Common myeloid progenitor, CD34-positive (primary cell): Measurements from ENCODE around the gene TAF1C.
A peak's percentile ranks its signal among the peaks of the same experiment; 100 is the strongest.

Source experiments
- CTCF ChIA-PET: fragments of 350-600 bp; sonication (Branson Sonifier 250); formaldehyde crosslinking; loops from one replicate; lab custom pipeline; 2021; ENCODE audit warnings: antibody characterized with exemption; lab: Charles Lee
- POLR2A ChIA-PET: fragments of 350-600 bp; sonication (Branson Sonifier 250); formaldehyde crosslinking; loops from one replicate; lab custom pipeline; 2021; ENCODE audit warnings: antibody characterized with exemption; lab: Charles Lee
- DNase-seq, 3 donors: peaks; one replicate each; pipeline versions ENCODE4 v3.0.0 to v3.0.0-alpha.2; 2013
- H3K27ac ChIP-seq, 2 experiments: 1 replicate in 1 of 2; 2 replicates in 1 of 2; pipeline ENCODE4 v1.7.0; 2013; ENCODE audit warnings: inconsistent platforms in 2 of 2, low read length in 2 of 2, mild to moderate bottlenecking in 2 of 2, low read depth in 1 of 2, moderate library complexity in 1 of 2; ENCODE audit not compliant: severe bottlenecking in 2 of 2, insufficient read depth in 1 of 2, poor library complexity in 1 of 2
- H3K27me3 ChIP-seq, 5 experiments: replicated peaks in 2 of 5; 1 replicate in 3 of 5; 2 replicates in 2 of 5; pipeline versions ENCODE4 v1.6.1 to v1.7.0; 2013; ENCODE audit warnings: low read length in 4 of 5, mild to moderate bottlenecking in 2 of 5, moderate library complexity in 2 of 5, inconsistent platforms in 1 of 5; ENCODE audit not compliant: insufficient read depth in 5 of 5, control insufficient read depth in 4 of 5
- H3K36me3 ChIP-seq, 4 experiments: 1 replicate in 2 of 4; 2 replicates in 2 of 4; pipeline versions ENCODE4 v1.6.1 to v1.7.0; 2013; ENCODE audit warnings: low read length in 3 of 4, control low read depth in 1 of 4, mild to moderate bottlenecking in 1 of 4; ENCODE audit not compliant: control insufficient read depth in 4 of 4, insufficient read depth in 4 of 4
- H3K4me1 ChIP-seq, 4 experiments: 1 replicate in 3 of 4; 2 replicates in 1 of 4; pipeline versions ENCODE4 v1.6.1 to v1.7.1; 2013; ENCODE audit warnings: low read length in 3 of 4, mild to moderate bottlenecking in 3 of 4, control low read depth in 1 of 4, inconsistent platforms in 1 of 4, moderate library complexity in 1 of 4; ENCODE audit not compliant: control insufficient read depth in 4 of 4, insufficient read depth in 4 of 4; ENCODE audit errors: control extremely low read depth in 1 of 4
- H3K4me3 ChIP-seq, 7 experiments: 1 replicate in 4 of 7; 2 replicates in 3 of 7; pipeline versions ENCODE4 v1.5.1 to v1.7.0; 2013; ENCODE audit warnings: mild to moderate bottlenecking in 7 of 7, low read length in 6 of 7, moderate library complexity in 6 of 7, inconsistent platforms in 2 of 7, low read depth in 2 of 7, control low read depth in 1 of 7; ENCODE audit not compliant: insufficient read depth in 4 of 7, control insufficient read depth in 1 of 7; ENCODE audit errors: extremely low read depth in 1 of 7
- H3K9me3 ChIP-seq, 5 experiments: 1 replicate in 4 of 5; 2 replicates in 1 of 5; pipeline versions ENCODE4 v1.6.1 to v1.7.1; 2013; ENCODE audit warnings: low read length in 4 of 5, mild to moderate bottlenecking in 2 of 5, inconsistent platforms in 1 of 5, low read depth in 1 of 5, moderate library complexity in 1 of 5; ENCODE audit not compliant: control insufficient read depth in 4 of 5, insufficient read depth in 2 of 5; ENCODE audit errors: control extremely low read depth in 1 of 5
- WGBS: methylation state at CpG from one replicate; pipeline ENCODE4 v1.1.5; 2013; ENCODE audit not compliant: insufficient coverage; 5-methylcytosine and 5-hydroxymethylcytosine counted together

The TAF1C gene

DNA sequence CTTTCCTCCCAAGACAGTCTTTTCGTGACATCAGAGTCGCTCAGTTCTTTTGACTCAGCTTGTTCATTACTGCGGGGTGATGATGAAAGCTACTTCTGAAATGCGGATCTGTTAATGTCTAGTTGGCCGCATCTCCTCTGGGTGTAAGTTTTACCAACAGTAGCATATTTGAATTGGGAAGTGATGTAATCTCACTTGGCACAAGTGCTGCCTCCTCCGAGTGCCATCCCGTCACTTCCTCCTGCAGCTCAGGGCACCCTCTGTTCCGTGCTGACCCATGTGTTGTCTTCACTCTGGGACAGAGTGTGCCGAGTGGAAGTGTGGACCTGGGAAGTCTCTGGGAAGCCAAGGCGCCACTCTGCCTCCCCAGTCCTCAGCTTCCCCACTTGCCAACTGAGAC lies 13.0 kb upstream of the TAF1C start:
- no peaks in the 10 kb centered on the region for H3K36me3 ChIP-seq
- no peak overlapping the region for H3K27ac ChIP-seq

DNA sequence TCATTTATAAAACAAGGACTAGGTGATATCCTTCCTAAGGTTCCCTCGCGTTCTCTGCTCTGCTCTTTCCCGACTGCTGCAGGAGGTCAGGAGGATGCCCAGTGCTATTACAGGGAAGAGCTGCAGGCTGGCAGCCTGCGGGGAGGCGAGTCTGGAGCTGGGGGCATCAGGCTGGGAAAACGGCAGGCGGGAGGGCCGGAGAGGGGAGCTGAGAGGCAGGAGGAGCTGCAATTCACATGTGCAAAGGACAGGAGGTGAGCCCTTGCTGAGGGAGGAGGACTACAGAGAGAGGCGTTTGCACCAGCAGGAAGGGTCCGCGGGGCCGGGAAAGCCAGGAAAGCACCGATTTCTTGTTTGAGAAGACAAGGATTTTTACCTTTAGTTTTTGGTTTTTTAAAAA lies 12.2 kb upstream of the TAF1C start:
- WGBS: 77% methylated on average over 7 of the region's 13 CpGs

More for the DNA sequence above, 13.0 kb upstream of the TAF1C start:
- peaks cover 0 to 6% (median 2%) of the 10 kb centered on the region in 5 experiments for H3K27me3 ChIP-seq
- DNase-seq: peak in 1 of 3 donors; percentile 18
- peaks cover 0 to 3% (median 1%) of the 10 kb centered on the region in 4 experiments for H3K4me1 ChIP-seq
- CTCF ChIA-PET: interaction anchor here (1.6 kb wide), 1 partner anchor 13 kb away, joined by 5 read pairs; the partner anchor contains the start of gene TAF1C
- no peaks in the 10 kb centered on the region for H3K9me3 ChIP-seq
- POLR2A ChIA-PET: no interaction called here
- 91% methylated on average over 6 of the region's 10 CpGs for WGBS
- H3K4me3 ChIP-seq: no peak overlapping the region

DNA sequence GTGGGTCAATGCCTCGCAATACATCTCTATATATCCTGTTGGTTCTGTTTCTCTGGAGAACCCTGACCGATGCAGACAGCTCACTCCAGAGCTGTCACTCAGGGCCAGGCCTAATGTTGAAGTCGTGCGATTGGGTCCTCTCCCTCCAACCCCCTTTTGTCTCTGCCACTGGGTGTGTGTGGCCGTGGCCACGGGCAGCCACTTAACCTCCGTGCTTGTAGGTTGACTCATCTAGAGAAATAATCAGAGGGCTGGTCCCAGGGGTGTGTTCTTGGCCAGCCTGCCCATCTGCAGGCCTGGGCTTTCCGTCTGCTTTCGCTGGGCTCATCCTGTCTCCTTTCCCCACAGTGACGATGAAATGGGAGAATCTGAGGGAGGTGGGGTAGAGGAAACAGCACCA lies 11.5 kb upstream of the TAF1C start:
- no peak overlapping the region for H3K27ac ChIP-seq
- POLR2A ChIA-PET: no interaction called here
- peaks cover 0 to 6% (median 2%) of the 10 kb centered on the region in 5 experiments for H3K27me3 ChIP-seq
- CTCF ChIA-PET: interaction anchor here (0.8 kb wide), 1 partner anchor 21 kb away, joined by 3 read pairs; no protein-coding TSS in a partner anchor
- no peak overlapping the region for H3K4me3 ChIP-seq
- no peak for DNase-seq
- H3K36me3 ChIP-seq: no peaks in the 10 kb centered on the region
- peaks cover 0 to 17% (median 10%) of the 10 kb centered on the region in 4 experiments for H3K4me1 ChIP-seq
- H3K9me3 ChIP-seq: no peaks in the 10 kb centered on the region
- WGBS: 96% methylated on average over 9 of the region's 10 CpGs

More for the DNA sequence above, 12.2 kb upstream of the TAF1C start:
- no peak overlapping the region for H3K27ac ChIP-seq
- H3K9me3 ChIP-seq: no peaks in the 10 kb centered on the region
- POLR2A ChIA-PET: no interaction called here
- H3K4me3 ChIP-seq: no peak overlapping the region
- CTCF ChIA-PET: interaction anchor here (0.8 to 1.6 kb wide), 2 partner anchors 12 to 21 kb away, joined by 3 to 5 read pairs; partner anchors contain the start of gene TAF1C
- no peaks in the 10 kb centered on the region for H3K36me3 ChIP-seq
- DNase-seq: no peak
- peaks cover 0 to 10% (median 7%) of the 10 kb centered on the region in 4 experiments for H3K4me1 ChIP-seq
- H3K27me3 ChIP-seq: peaks cover 0 to 6% (median 2%) of the 10 kb centered on the region in 5 experiments

GRCh38 chr16:84197466-84198128 lies 10.7 kb upstream of the TAF1C start:
- no peak overlapping the region for H3K27ac ChIP-seq
- no peak for DNase-seq
- H3K4me3 ChIP-seq: no peak overlapping the region
- WGBS: 98% methylated on average over 12 of the region's 14 CpGs
- H3K36me3 ChIP-seq: no peaks in the 10 kb centered on the region
- no peaks in the 10 kb centered on the region for H3K9me3 ChIP-seq
- H3K27me3 ChIP-seq: peaks cover 0 to 6% (median 2%) of the 10 kb centered on the region in 5 experiments
- H3K4me1 ChIP-seq: peaks cover 0 to 17% (median 10%) of the 10 kb centered on the region in 4 experiments
- ChIA-PET POLR2A (no interaction called here), CTCF (no interaction called here)

DNA sequence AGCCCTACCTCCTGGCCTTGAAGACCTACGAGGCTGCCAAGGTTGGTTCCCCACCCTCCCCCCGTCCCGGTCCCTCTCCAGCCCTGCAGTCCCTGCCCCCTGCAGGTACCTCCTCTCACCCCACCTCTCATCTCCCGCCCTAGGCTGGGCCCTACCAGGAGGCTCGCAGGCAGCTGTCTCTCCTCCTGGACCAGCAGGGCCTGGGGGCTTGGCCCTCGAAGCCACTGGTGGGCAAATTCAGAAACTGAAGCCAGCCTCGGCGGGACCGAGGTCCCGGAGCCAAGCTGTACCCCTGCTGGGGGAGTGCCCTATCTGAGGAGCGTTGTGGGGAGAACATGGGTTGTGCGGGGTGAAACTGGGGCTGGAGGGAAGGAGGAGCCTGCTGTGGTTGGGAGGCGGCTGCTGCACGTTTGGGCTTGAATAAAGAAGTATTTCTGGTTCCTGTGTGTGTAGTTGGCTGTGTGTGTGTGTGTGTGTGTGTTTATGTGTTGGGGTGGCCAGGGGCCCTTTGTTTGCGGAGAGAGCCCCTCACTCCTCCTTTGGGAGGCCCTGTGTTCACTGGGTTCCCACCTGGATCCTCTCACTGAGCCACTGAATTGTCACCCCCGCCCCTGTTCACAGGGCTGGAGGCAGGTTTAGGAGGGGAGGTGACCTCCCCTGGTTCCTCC lies 10.0 kb upstream of the TAF1C start:
- H3K4me3 ChIP-seq: no peak overlapping the region
- CTCF ChIA-PET: no interaction called here

GRCh38 chr16:84196101-84196500 lies 9.2 kb upstream of the TAF1C start:
- H3K27me3 ChIP-seq: peaks cover 0 to 6% (median 2%) of the 10 kb centered on the region in 5 experiments
- POLR2A ChIA-PET: no interaction called here
- no peak overlapping the region for H3K4me3 ChIP-seq
- H3K4me1 ChIP-seq: peaks cover 0 to 17% (median 10%) of the 10 kb centered on the region in 4 experiments
- CTCF ChIA-PET: no interaction called here
- DNase-seq: no peak
- H3K36me3 ChIP-seq: no peaks in the 10 kb centered on the region
- H3K9me3 ChIP-seq: no peaks in the 10 kb centered on the region
- no peak overlapping the region for H3K27ac ChIP-seq
- WGBS: 96% methylated on average over 13 of the region's 16 CpGs

More for the DNA sequence above, 10.0 kb upstream of the TAF1C start:
- Histone ChIP-seq H3K27ac (no peak overlapping the region), H3K9me3 (no peaks in the 10 kb centered on the region), H3K27me3 (peaks cover 0 to 6% (median 2%) of the 10 kb centered on the region in 5 experiments), H3K36me3 (no peaks in the 10 kb centered on the region), H3K4me1 (peaks cover 0 to 17% (median 10%) of the 10 kb centered on the region in 4 experiments)
- 92% methylated on average over 9 of the region's 16 CpGs for WGBS
- POLR2A ChIA-PET: no interaction called here
- DNase-seq: no peak
